Activated naive CD4-positive, alpha-beta T cell treated with anti-CD3 and anti-CD28 coated beads, Interleukin-2, amount 50 U/mL, for 72 hours (primary cell): ENCODE measurements around the gene ZNF716. TPM values are rescaled to one million over a fixed set of nuclear protein-coding genes. Genes with fewer than 3 reads are reported as not detected.
"Not testable (repeated sequence)": the region's sequence is repeated elsewhere in the genome, so short reads cannot be mapped to it uniquely, and the experiment has no call there.

Source experiments
- ATAC-seq, 2 donors: fragments of 150-1000 bp; cut with Tn5 transposase; 2 replicates each; pipeline ENCODE4 v1.10.0; 2021; ENCODE audit warnings: mild to moderate bottlenecking in 2 of 2, moderate library complexity in 2 of 2
- DNase-seq, 2 donors: peaks; one replicate each; pipeline ENCODE4 v3.0.0; 2021 to 2022; ENCODE audit warnings: low spot score in 2 of 2
- H3K27ac Mint-ChIP-seq, 2 donors: one replicate each; pipeline ENCODE4 v1.8.0; 2022; ENCODE audit warnings: mild to moderate bottlenecking in 2 of 2, mixed read lengths in 2 of 2
- H3K36me3 Mint-ChIP-seq, 2 donors: one replicate each; pipeline ENCODE4 v1.8.0; 2022; ENCODE audit warnings: mixed read lengths in 2 of 2
- H3K9me3 Mint-ChIP-seq, 2 donors: one replicate each; pipeline ENCODE4 v1.8.0; 2022; ENCODE audit warnings: mixed read lengths in 2 of 2
- total RNA-seq, 2 donors: library from RNA; stranded (reverse); gene quantifications; one replicate each; pipeline ENCODE4 v1.2.3, GENCODE V29; 2022

Gene ZNF716
- total RNA-seq, 2 donors from 2014 or later, result not detected

GRCh38 chr7:57417736-57418135, 32.2 kb upstream of the ZNF716 start:
- Mint-ChIP-seq H3K36me3 (peaks cover 5 to 20% of the 10 kb centered on the region in 2 donors), H3K9me3 (peaks cover 9 to 13% of the 10 kb centered on the region in 2 donors), H3K27ac (no peak overlapping the region)
- no peak for DNase-seq
- ATAC-seq, result no peak

- Mint-ChIP-seq H3K36me3 (peaks cover 13 to 18% of the 10 kb centered on the region in 2 donors), H3K27ac (no peak overlapping the region)
- ATAC-seq, result no peak
Observed at GRCh38 chr7:57423768-57424167, 26.2 kb upstream of the ZNF716 start.

GRCh38 chr7:57424515-57425238, 25.3 kb upstream of the ZNF716 start:
- H3K9me3 Mint-ChIP-seq, result peaks cover 17 to 18% of the 10 kb centered on the region in 2 donors
- ATAC-seq, result no peak
- no peak for DNase-seq
- H3K27ac Mint-ChIP-seq, result no peak overlapping the region
- H3K36me3 Mint-ChIP-seq, result peaks cover 13 to 18% of the 10 kb centered on the region in 2 donors

More at GRCh38 chr7:57423768-57424167, 26.2 kb upstream of the ZNF716 start:
- peaks cover 13 to 14% of the 10 kb centered on the region in 2 donors for H3K9me3 Mint-ChIP-seq
- no peak for DNase-seq

GRCh38 chr7:57425239-57425944, 24.6 kb upstream of the ZNF716 start:
- Mint-ChIP-seq H3K9me3 (peaks cover 19 to 21% of the 10 kb centered on the region in 2 donors), H3K36me3 (peaks cover 13 to 18% of the 10 kb centered on the region in 2 donors), H3K27ac (no peak overlapping the region)
- DNase-seq (no peak), ATAC-seq (no peak)

GRCh38 chr7:57425969-57426628, 23.9 kb upstream of the ZNF716 start:
- Mint-ChIP-seq H3K27ac (no peak overlapping the region), H3K9me3 (peaks cover 17 to 26% of the 10 kb centered on the region in 2 donors), H3K36me3 (peaks cover 11 to 18% of the 10 kb centered on the region in 2 donors)
- no peak for DNase-seq
- no peak for ATAC-seq

GRCh38 chr7:57426629-57427003, 23.4 kb upstream of the ZNF716 start:
- Mint-ChIP-seq H3K9me3 (peaks cover 15 to 23% of the 10 kb centered on the region in 2 donors), H3K27ac (no peak overlapping the region), H3K36me3 (peaks cover 8 to 18% of the 10 kb centered on the region in 2 donors)
- ATAC-seq (no peak), DNase-seq (no peak)

- Mint-ChIP-seq H3K36me3 (peaks cover 8 to 18% of the 10 kb centered on the region in 2 donors), H3K9me3 (peaks cover 20 to 27% of the 10 kb centered on the region in 2 donors), H3K27ac (no peak overlapping the region)
- ATAC-seq (no peak), DNase-seq (no peak)
Observed at GRCh38 chr7:57427146-57427545, 22.8 kb upstream of the ZNF716 start.

GRCh38 chr7:57427594-57427993, 22.4 kb upstream of the ZNF716 start:
- Mint-ChIP-seq H3K27ac (no peak overlapping the region), H3K36me3 (peaks cover 8 to 20% of the 10 kb centered on the region in 2 donors), H3K9me3 (peaks cover 23 to 30% of the 10 kb centered on the region in 2 donors)
- ATAC-seq, result no peak
- DNase-seq, result no peak

- Mint-ChIP-seq H3K27ac (no peak overlapping the region), H3K36me3 (peaks cover 0 to 8% of the 10 kb centered on the region in 2 donors), H3K9me3 (peaks cover 22 to 30% of the 10 kb centered on the region in 2 donors)
- ATAC-seq, result no peak
- no peak for DNase-seq
Observed at GRCh38 chr7:57432583-57432982, 17.4 kb upstream of the ZNF716 start.

- DNase-seq (no peak), ATAC-seq (no peak)
- Mint-ChIP-seq H3K9me3 (peaks cover 13 to 17% of the 10 kb centered on the region in 2 donors), H3K27ac (no peak overlapping the region), H3K36me3 (peaks cover 7 to 17% of the 10 kb centered on the region in 2 donors)
Observed at GRCh38 chr7:57437581-57437980, 12.4 kb upstream of the ZNF716 start.

GRCh38 chr7:57438244-57438643, 11.7 kb upstream of the ZNF716 start:
- DNase-seq, result no peak
- Mint-ChIP-seq H3K9me3 (peaks cover 11 to 15% of the 10 kb centered on the region in 2 donors), H3K27ac (no peak overlapping the region), H3K36me3 (peaks cover 11 to 21% of the 10 kb centered on the region in 2 donors)
- no peak for ATAC-seq

GRCh38 chr7:57443567-57443966, 6.4 kb upstream of the ZNF716 start:
- H3K36me3 Mint-ChIP-seq, result peaks cover 13 to 26% of the 10 kb centered on the region in 2 donors
- H3K27ac Mint-ChIP-seq, result no peak overlapping the region
- no peak for ATAC-seq
- peaks cover 8 to 18% of the 10 kb centered on the region in 2 donors for H3K9me3 Mint-ChIP-seq
- DNase-seq, result no peak

- H3K9me3 Mint-ChIP-seq, result peaks cover 34% of the 10 kb centered on the region in 2 donors
- not testable (repeated sequence) for H3K27ac Mint-ChIP-seq, ATAC-seq, DNase-seq
- H3K36me3 Mint-ChIP-seq, result peaks cover 29 to 36% of the 10 kb centered on the region in 2 donors
Observed at GRCh38 chr7:57469186-57469828, 19.3 kb downstream of the ZNF716 start.

- Mint-ChIP-seq H3K9me3 (peaks cover 0 to 15% of the 10 kb centered on the region in 2 donors), H3K36me3 (peaks cover 0 to 12% of the 10 kb centered on the region in 2 donors)
- not testable (repeated sequence) for H3K27ac Mint-ChIP-seq, ATAC-seq, DNase-seq
Observed at GRCh38 chr7:57480304-57480703, 30.3 kb downstream of the ZNF716 start.

- ATAC-seq, result not testable (repeated sequence)
Observed at GRCh38 chr7:57485022-57485421, 35.0 kb downstream of the ZNF716 start.

GRCh38 chr7:57487957-57488356, 38.0 kb downstream of the ZNF716 start:
- Mint-ChIP-seq H3K27ac (no peak overlapping the region), H3K9me3 (peaks cover 0 to 8% of the 10 kb centered on the region in 2 donors), H3K36me3 (peaks cover 0 to 6% of the 10 kb centered on the region in 2 donors)
- DNase-seq, result no peak
- no peak for ATAC-seq

More at GRCh38 chr7:57485022-57485421, 35.0 kb downstream of the ZNF716 start:
- DNase-seq, H3K27ac Mint-ChIP-seq, H3K36me3 Mint-ChIP-seq, H3K9me3 Mint-ChIP-seq: not testable (repeated sequence)
